CD4-positive, alpha-beta T cell treated with Interleukin-12 subunit alpha and Interleukin-12 subunit beta, for 1 hour (primary cell): Measurements from ENCODE around the gene RNF133.

Experiments
- DNase-seq: peaks from one replicate; pipeline ENCODE4 v3.0.0-alpha.2; 2020

Gene RNF133

GRCh38 chr7:122699017-122699416, at the start of gene RNF133:
TSS of gene RNF133 (minus strand) at chr7:122699117. CDS start at chr7:122698918, 199 bp downstream.
- no peak for DNase-seq

DNA sequence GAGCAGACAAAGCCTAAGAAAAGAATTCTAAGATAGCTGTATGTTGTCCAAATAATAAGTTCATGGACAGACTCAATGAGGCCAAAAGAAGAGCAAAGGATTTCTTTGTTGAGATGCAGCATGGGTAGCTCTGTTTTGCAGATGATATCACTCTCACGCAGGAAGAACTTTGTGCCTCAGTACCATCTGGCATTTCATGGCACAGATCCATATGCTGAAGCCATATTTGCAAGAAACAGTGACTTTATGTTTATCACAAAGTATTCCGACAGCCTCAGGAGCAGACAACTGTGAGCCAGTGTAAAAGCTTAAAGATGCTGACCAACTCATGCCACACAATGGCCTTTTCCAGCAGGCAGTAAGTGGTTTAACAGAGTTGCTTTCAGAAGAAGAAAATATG, 49.3 kb upstream of the RNF133 start:
- DNase-seq: no peak

DNA sequence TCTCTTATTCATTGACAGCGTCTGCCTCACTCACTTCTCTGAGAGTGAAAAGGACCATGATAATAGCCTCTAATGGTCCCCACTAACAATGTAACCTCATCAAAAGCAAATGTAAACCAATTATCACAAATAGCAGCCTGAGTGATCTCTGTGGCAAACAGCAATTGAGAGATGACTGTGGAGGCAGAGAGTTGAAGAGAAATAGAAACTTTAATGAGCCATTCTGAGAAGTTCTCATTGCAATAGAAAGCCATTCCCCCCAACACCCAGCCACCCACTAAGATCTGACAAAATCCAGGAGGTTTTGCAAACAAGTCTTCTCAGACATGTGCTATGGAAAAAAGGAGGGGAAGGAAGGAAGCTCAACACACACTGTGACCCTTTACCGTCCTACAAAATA, 48.0 kb upstream of the RNF133 start:
- DNase-seq: no peak

DNA sequence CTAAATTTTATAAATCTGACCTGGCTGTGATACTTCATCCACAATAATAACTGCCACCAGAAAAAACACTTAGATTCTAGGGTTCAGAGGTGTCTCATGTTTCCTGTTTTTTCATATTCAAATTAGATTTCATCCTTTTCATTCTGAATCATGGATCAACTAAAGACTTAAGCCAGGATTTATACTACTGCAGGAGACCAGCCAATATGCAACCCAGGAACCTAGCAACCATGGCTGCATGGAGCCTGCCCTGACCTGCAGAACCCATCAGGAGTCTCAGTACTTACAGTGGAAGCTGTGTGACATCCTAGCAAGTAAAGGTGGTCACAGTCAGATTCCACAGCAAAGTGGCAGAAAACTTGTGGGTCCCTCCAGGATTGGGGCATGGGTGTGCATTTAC, 44.3 kb upstream of the RNF133 start:
- DNase-seq: no peak

DNA sequence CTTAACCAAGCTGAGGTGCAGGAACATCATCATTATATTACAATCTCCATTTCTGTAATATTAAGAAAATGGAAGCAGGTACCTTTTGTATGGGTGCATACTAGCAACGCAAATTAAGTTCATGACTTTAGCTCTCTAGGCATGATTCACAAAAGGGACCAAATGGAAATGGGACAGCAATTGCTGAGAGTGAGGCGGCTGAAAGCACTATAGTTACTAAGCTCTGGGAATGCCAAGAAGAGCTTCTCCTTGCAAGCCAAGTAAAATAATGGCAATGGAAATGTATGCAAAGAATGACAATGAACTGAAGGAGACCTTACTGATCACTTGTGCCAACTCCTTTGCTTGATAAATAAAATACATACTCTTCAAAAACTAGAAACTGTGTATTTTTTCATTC, 40.0 kb upstream of the RNF133 start:
- no peak for DNase-seq

DNA sequence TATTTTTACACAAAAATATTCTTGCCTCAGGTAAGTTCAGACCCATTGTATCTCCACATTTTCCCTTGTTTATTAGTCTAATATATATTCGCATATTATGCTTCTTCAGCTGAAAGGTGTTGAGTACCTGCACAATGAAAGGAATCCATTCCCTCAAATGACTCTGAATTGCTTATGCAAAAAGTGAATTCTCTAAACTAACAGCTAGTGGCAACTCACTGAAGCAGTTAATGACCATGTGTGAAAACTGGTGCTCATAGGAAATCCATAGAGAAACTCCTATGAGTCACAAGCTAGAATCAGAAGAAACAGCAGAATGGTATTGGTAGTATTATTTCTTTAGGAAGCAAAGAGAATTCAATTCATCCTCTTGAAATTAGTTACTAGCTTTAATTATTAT, 37.3 kb upstream of the RNF133 start:
- DNase-seq: no peak

GRCh38 chr7:122727759-122728158, 28.8 kb upstream of the RNF133 start:
- no peak for DNase-seq

- DNase-seq: no peak
Measured at GRCh38 chr7:122727354-122727753, 28.4 kb upstream of the RNF133 start.

- DNase-seq: no peak
Measured at GRCh38 chr7:122726881-122727280, 28.0 kb upstream of the RNF133 start.

DNA sequence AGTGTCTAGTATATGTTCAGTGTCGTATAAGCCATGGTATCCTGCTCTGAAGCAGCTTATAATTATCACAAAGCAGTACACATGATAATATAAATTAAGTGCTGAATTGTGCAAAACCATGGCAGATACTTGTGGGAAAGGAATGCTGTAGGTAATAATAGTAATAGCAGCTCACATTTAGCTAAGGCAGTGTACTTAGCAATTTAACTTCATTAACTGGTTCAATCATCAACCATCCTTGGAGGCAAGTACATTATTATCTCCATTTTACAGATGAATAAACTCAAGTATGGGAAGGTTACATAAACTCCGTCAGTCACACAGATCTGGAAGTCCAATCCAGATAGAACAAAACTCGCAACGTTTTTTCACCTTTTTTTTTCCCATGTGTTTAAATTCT, 25.4 kb upstream of the RNF133 start:
- DNase-seq: no peak

DNA sequence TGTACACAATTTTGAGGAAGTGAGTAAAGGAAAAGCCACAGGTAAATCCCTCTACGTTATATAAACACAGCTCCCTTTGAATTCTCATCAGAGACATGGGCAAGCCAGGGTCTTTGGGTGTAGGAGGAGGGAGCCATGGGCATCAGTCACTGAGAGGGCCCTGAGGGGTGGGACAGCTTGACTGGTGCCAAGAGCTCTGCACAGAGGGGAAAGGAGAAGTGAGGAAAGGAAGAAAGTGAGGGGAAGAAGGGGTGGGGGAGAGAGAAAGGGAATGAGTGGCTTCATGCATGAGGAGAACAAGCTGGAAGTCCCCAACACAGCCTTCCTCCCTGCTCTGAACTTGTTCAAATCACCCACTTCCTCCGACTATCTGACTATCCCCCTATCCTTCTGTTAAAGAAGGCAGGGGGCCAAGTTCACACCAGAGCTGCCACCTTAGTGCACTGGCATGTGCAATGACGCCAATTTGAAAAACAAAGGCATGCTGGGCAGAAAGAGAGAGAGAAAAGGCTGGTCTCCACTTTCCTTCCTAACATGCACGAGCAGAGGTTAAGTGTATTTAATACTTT, 20.2 kb upstream of the RNF133 start:
- DNase-seq: no peak

GRCh38 chr7:122717356-122718089, 18.6 kb upstream of the RNF133 start:
- DNase-seq: no peak

- DNase-seq: no peak
Measured at GRCh38 chr7:122715183-122715582, 16.3 kb upstream of the RNF133 start.

- DNase-seq: no peak
Measured at GRCh38 chr7:122710916-122711315, 12.0 kb upstream of the RNF133 start.

- no peak for DNase-seq
Measured at GRCh38 chr7:122709930-122710646, 11.2 kb upstream of the RNF133 start.

DNA sequence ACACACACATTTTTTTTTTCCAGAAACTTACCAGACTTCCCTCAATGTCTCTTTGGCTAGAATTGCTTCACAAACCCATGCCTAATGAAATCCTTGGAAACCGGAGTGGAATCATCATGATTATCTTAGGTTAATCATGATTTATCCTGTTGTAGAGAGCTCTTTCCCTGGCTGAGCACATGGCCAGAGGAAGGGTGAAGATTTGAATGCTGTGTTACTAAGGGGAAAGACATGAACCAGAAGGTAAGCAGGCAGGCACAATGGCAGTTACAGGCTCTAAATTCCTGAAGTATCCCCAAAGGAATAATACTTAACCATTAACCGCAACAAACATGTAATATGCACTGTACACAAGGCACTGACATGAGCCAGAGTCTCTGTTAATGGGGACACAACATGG, 7.9 kb upstream of the RNF133 start:
- no peak for DNase-seq

- DNase-seq: no peak
Measured at GRCh38 chr7:122702872-122703510, 4.1 kb upstream of the RNF133 start, which contains the start of gene RNF148. TSS of gene RNF148 (minus strand) at chr7:122702922. CDS start at chr7:122702750, 172 bp downstream.

GRCh38 chr7:122695816-122696215, 3.1 kb downstream of the RNF133 start:
- no peak for DNase-seq

- DNase-seq: no peak
Measured at GRCh38 chr7:122694697-122695096, 4.2 kb downstream of the RNF133 start.

DNA sequence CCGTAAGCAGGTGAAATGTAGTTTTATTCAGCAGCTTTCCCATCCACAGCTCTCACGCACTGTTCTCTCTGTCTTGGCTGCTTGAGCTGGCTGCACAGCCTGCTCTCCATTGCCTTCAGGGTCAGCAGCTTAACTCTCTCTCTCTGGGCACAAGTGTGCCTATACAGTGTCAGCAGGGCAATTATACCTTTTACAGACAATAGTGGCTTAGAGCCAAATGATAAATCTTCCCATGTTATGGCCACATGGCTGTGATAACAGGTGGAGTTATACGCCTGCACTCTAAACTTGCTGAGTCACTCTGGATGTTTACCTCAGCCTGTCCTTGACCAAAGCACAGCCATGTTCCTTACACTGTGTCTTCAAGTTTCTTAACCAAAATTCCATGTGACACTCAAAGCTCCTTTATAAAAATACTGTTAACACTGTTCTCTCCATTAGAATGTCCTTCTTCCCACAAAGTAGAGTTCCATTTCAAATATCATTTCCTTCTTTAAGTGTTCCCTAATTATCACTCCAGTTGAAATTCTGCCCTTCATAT, 6.1 kb downstream of the RNF133 start:
- DNase-seq: no peak

DNA sequence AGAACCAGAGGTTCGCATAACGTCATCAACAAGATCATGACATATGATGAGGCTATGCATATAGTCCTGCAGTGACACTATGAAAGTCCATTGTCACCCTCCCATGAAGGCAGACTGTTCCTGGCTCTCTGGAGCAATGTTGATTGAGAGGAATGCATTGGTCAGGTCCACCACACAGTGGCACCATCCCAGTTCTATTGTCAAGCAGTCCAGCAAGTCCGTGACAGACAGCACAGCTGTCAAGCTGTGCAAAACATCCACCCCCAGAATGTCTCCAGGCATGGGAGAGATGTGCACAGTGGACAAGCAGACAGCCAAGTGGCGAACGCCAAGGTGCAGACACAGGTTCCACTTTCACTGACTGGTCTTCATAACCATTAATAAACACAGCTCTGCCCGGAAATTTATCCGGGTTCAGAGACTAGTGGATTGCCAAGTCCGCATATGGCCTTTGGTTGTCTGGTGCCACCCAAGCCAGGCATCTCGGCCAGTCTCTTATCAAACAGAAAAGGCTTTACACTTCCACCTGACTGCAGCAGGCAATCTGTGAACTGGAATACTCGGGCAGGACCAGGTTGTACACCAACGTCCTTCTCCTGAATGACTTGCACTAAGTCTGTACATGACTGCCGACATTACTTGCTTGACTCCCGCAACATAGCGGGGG, 7.2 kb downstream of the RNF133 start:
- no peak for DNase-seq

DNA sequence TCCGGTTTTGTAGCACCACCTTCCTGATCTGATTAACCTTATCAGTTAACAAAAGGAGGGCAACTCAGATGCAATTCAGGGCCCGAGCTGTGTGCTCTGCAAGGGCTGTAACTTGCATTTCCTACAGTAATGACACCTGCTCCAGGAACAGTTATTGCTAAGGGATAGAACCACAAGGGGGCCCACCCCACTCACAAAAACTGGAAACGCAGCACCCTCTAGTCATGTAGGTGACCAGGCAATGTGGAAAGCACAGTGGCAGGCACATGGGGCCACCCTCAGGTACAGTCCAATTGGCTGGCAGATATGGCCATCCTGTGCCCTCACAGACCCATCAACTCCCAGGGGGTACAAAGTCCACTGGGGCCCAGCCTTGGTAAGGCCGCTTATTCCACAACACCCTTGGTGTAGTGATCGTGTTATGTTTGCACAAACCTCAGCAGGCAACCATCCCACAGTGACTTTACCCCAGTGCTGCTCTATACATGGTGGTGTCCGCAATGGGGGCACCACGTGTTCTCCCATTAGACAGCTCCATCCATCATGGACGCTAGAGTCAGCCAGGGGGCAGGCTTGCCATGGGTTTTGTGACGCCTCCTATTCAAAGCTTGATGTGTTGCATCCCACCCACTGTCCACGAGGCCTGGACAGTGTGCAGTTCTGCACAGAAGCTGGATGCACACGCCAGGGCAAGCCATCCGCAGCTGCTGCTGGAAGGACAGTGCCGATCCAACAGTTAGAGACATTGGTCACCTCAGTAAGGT, 9.4 kb downstream of the RNF133 start:
- DNase-seq: no peak
